HEK293 (cell line): ENCODE measurements around the gene SLC28A1.

Experiments used
- CTCF ChIA-PET: fragments of 350-600 bp; formaldehyde crosslinking; extraction: SDS; loops from one replicate; lab custom pipeline; 2021; ENCODE audit warnings: antibody characterized with exemption; lab: Yijun Ruan, JAX
- POLR2A ChIA-PET: fragments of 300-600 bp; formaldehyde crosslinking; extraction: SDS; loops from one replicate; lab custom pipeline; 2020; ENCODE audit warnings: antibody characterized with exemption, inconsistent platforms; lab: Yijun Ruan, JAX
- H3K27ac ChIP-seq: fragments of 200-500 bp; sonication (Bioruptor generic); 2 replicates; pipeline ENCODE4 v1.5.1; 2014; ENCODE audit warnings: low read depth, low read length, control low read depth, inconsistent platforms; ENCODE audit errors: extremely low read depth
- H3K36me3 ChIP-seq, 2 experiments: fragments of 200-500 bp in 1 of 2; sonication (Bioruptor generic) in 1 of 2; 1 replicate in 1 of 2; 2 replicates in 1 of 2; pipeline ENCODE4 v1.5.1; 2014 to 2017; ENCODE audit warnings: inconsistent platforms in 2 of 2, low read length in 2 of 2; ENCODE audit not compliant: control insufficient read depth in 2 of 2, insufficient read depth in 1 of 2
- H3K4me1 ChIP-seq: fragments of 200-500 bp; sonication (Bioruptor generic); 2 replicates; pipeline ENCODE4 v1.5.1; 2014; ENCODE audit warnings: mild to moderate bottlenecking, low read length, inconsistent platforms; ENCODE audit not compliant: control insufficient read depth, insufficient read depth
- H3K4me3 ChIP-seq: 2 replicates; pipeline ENCODE4 v1.5.1; 2011; ENCODE audit warnings: low read depth, mild to moderate bottlenecking, control low read depth, low read length, moderate library complexity
- H3K9me3 ChIP-seq: fragments of 200-500 bp; sonication (Bioruptor generic); 2 replicates; pipeline ENCODE4 v1.5.1; 2014; ENCODE audit warnings: low read depth, low read length, inconsistent platforms; ENCODE audit not compliant: control insufficient read depth, insufficient read depth
- KLF16 ChIP-seq: fragments of 450-650 bp; formaldehyde crosslinking; IDR thresholded peaks from 2 replicates; pipeline ENCODE4 v1.5.1; 2017; ENCODE audit warnings: missing biosample characterization, missing genetic modification characterization
- MYNN ChIP-seq: fragments of 450-650 bp; formaldehyde crosslinking; IDR thresholded peaks from 2 replicates; pipeline ENCODE4 v1.5.1; 2016; ENCODE audit warnings: missing biosample characterization, missing genetic modification characterization, borderline replicate concordance
- PRDM10 ChIP-seq: fragments of 450-650 bp; formaldehyde crosslinking; IDR thresholded peaks from 2 replicates; pipeline ENCODE4 v1.5.1; 2016; ENCODE audit warnings: missing biosample characterization, missing genetic modification characterization
- RBAK ChIP-seq: fragments of 450-650 bp; formaldehyde crosslinking; IDR thresholded peaks from 2 replicates; pipeline ENCODE4 v1.5.1; 2016; ENCODE audit warnings: missing biosample characterization, missing genetic modification characterization
- REPIN1 ChIP-seq: fragments of 450-650 bp; formaldehyde crosslinking; IDR thresholded peaks from 2 replicates; pipeline ENCODE4 v1.5.1; 2017; ENCODE audit warnings: missing biosample characterization, missing genetic modification characterization, low read depth
- SCRT2 ChIP-seq: fragments of 450-650 bp; formaldehyde crosslinking; IDR thresholded peaks from 2 replicates; pipeline ENCODE4 v1.5.1; 2016; ENCODE audit warnings: missing biosample characterization, missing genetic modification characterization
- TRIM28 ChIP-seq: IDR thresholded peaks from 2 replicates; pipeline ENCODE4 v1.6.1; 2011; ENCODE audit warnings: low read length, control low read depth, borderline replicate concordance
- ZNF2 ChIP-seq: fragments of 450-650 bp; formaldehyde crosslinking; IDR thresholded peaks from 2 replicates; pipeline ENCODE4 v1.5.1; 2016; ENCODE audit warnings: missing biosample characterization, missing genetic modification characterization
- ZNF221 ChIP-seq: fragments of 450-650 bp; formaldehyde crosslinking; IDR thresholded peaks from 2 replicates; pipeline ENCODE4 v1.5.1; 2017; ENCODE audit warnings: missing biosample characterization, missing genetic modification characterization, borderline replicate concordance
- ZNF274 ChIP-seq, 2 experiments: fragments of 200-500 bp in 1 of 2; fragments of 450-650 bp in 1 of 2; sonication (Bioruptor generic) in 1 of 2; formaldehyde crosslinking in 1 of 2; IDR thresholded peaks; 2 replicates each; pipeline versions ENCODE4 v1.5.1 to v1.6.1; 2014 to 2016; ENCODE audit warnings: borderline replicate concordance in 1 of 2, inconsistent platforms in 1 of 2, low read length in 1 of 2, missing biosample characterization in 1 of 2, missing genetic modification characterization in 1 of 2
- ZNF280D ChIP-seq: fragments of 450-650 bp; formaldehyde crosslinking; IDR thresholded peaks from 2 replicates; pipeline ENCODE4 v1.5.1; 2016; ENCODE audit warnings: missing biosample characterization, missing genetic modification characterization
- ZNF350 ChIP-seq: fragments of 450-650 bp; formaldehyde crosslinking; IDR thresholded peaks from 2 replicates; pipeline ENCODE4 v1.5.0; 2017; ENCODE audit warnings: missing biosample characterization, mild to moderate bottlenecking, missing genetic modification characterization
- ZNF416 ChIP-seq: fragments of 450-650 bp; formaldehyde crosslinking; IDR thresholded peaks from 2 replicates; pipeline ENCODE4 v1.5.1; 2016; ENCODE audit warnings: missing biosample characterization, missing genetic modification characterization
- ZNF423 ChIP-seq: fragments of 450-650 bp; formaldehyde crosslinking; IDR thresholded peaks from 2 replicates; pipeline ENCODE4 v1.5.1; 2016; ENCODE audit warnings: missing biosample characterization, missing genetic modification characterization
- ZNF488 ChIP-seq: fragments of 450-650 bp; formaldehyde crosslinking; IDR thresholded peaks from 2 replicates; pipeline ENCODE4 v1.5.1; 2016; ENCODE audit warnings: missing biosample characterization, missing genetic modification characterization
- ZNF529 ChIP-seq: fragments of 450-650 bp; formaldehyde crosslinking; IDR thresholded peaks from 2 replicates; pipeline ENCODE4 v1.5.1; 2017; ENCODE audit warnings: missing genetic modification characterization, missing biosample characterization; ENCODE audit not compliant: insufficient replicate concordance
- ZNF560 ChIP-seq: fragments of 450-650 bp; formaldehyde crosslinking; IDR thresholded peaks from 2 replicates; pipeline ENCODE4 v1.5.1; 2017; ENCODE audit warnings: missing biosample characterization, missing genetic modification characterization, borderline replicate concordance
- ZNF623 ChIP-seq: fragments of 450-650 bp; formaldehyde crosslinking; IDR thresholded peaks from 2 replicates; pipeline ENCODE4 v1.5.1; 2016; ENCODE audit warnings: missing biosample characterization, missing genetic modification characterization
- ZNF624 ChIP-seq: fragments of 450-650 bp; formaldehyde crosslinking; IDR thresholded peaks from 2 replicates; pipeline ENCODE4 v1.5.1; 2017; ENCODE audit warnings: missing biosample characterization, missing genetic modification characterization
- ZNF843 ChIP-seq: fragments of 450-650 bp; formaldehyde crosslinking; IDR thresholded peaks from 2 replicates; pipeline ENCODE4 v1.5.1; 2016; ENCODE audit warnings: missing biosample characterization, missing genetic modification characterization
- ZSCAN16 ChIP-seq: fragments of 450-650 bp; formaldehyde crosslinking; IDR thresholded peaks from 2 replicates; pipeline ENCODE4 v1.5.1; 2016; ENCODE audit warnings: missing biosample characterization, missing genetic modification characterization

SLC28A1 gene

GRCh38 chr15:84919106-84919667 is 34.7 kb downstream of the SLC28A1 start:
- Histone ChIP-seq H3K36me3 (no peaks in the 10 kb centered on the region), H3K4me1 (peaks cover 10% of the 10 kb centered on the region), H3K9me3 (no peaks in the 10 kb centered on the region), H3K27ac (no peak overlapping the region), H3K4me3 (no peak overlapping the region)
- POLR2A ChIA-PET = no interaction called here
- TF ChIP-seq ZNF280D (no peak), MYNN (no peak), ZNF2 (tag by site-specific recombination) (no peak), ZNF560 (tag by site-specific recombination) (no peak), REPIN1 (tag by site-specific recombination) (no peak), ZSCAN16 (tag by site-specific recombination) (no peak)
- CTCF ChIA-PET = interaction anchor here (0.8 to 1.4 kb wide), 2 partner anchors 9 to 43 kb away, joined by 3 to 10 read pairs; no protein-coding TSS in a partner anchor

DNA sequence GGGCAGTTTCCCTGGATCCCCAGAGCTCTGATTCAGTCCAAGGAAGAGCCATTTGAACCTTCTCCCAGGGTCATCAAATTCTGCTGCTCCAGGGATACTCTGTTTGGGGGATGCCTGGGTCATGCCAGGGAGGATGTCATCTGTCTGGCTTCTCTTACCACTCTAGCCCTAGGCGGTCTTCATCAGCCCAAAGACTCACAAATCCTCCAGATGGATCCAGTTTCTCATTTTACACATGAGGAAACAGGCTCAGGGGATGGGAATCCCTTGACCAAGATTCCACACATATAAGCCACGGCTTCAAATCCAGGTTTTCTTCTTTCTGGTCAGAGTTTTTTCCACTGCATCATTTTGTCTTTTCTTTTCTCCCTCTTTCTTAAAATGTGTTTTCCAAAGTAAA is 36.7 kb downstream of the SLC28A1 start:
- no peaks in the 10 kb centered on the region for H3K4me1 ChIP-seq
- no peak overlapping the region for H3K27ac ChIP-seq
- H3K4me3 ChIP-seq = no peak overlapping the region
- H3K36me3 ChIP-seq = no peaks in the 10 kb centered on the region
- TF ChIP-seq TRIM28 (no peak), SCRT2 (tag by site-specific recombination) (no peak), ZNF843 (tag by site-specific recombination) (no peak), PRDM10 (no peak), ZNF529 (tag by site-specific recombination) (no peak), ZNF623 (tag by site-specific recombination) (no peak), ZNF416 (no peak), RBAK (no peak), ZNF274 (IDR thresholded peaks at IDR 0.05; ENCODE audit: low read length) (no peak), ZNF274 (tag by site-specific recombination; IDR thresholded peaks at IDR 0.05; ENCODE audit: borderline replicate concordance) (no peak), ZNF624 (tag by site-specific recombination) (no peak), KLF16 (tag by site-specific recombination) (no peak), ZNF423 (tag by site-specific recombination) (no peak), ZNF350 (no peak), ZNF488 (tag by site-specific recombination) (no peak), ZNF221 (tag by site-specific recombination) (no peak)
- H3K9me3 ChIP-seq = no peaks in the 10 kb centered on the region
- ChIA-PET CTCF (no interaction called here), POLR2A (no interaction called here)
